Measurements from ENCODE around the gene ZNF654. TPM values are rescaled to one million over a fixed set of nuclear protein-coding genes. Genes with fewer than 3 reads are reported as not detected.

ZNF654 gene
- total RNA-seq, 2 donors from 2014 or later = 12.5 to 18.1 TPM

DNA sequence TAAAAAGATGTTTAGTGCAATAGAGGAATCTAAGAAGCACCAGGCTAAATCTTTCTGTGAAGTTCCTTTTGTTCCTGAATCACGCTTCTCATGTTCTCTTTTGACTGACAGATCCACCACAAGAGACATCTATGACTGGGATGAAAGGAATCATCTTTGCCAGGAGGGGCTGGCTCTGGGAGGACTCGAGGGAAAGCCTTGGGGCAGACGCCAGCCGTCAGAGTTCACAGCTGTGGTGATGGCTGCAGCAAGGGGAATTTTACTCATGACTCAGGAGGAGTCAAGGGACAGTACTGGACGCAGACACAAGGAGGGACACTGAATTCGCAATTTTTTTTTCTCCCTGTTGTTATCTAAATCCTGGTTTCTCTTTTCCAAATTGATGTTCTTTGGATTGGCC lies 129.4 kb downstream of the ZNF654 start:
- no peak for DNase-seq (ENCODE audit: low spot score)
- 82% methylated on average over 6 of the region's 6 CpGs for WGBS
- intact Hi-C loops (cut with DNase I) = no loop called here

DNA sequence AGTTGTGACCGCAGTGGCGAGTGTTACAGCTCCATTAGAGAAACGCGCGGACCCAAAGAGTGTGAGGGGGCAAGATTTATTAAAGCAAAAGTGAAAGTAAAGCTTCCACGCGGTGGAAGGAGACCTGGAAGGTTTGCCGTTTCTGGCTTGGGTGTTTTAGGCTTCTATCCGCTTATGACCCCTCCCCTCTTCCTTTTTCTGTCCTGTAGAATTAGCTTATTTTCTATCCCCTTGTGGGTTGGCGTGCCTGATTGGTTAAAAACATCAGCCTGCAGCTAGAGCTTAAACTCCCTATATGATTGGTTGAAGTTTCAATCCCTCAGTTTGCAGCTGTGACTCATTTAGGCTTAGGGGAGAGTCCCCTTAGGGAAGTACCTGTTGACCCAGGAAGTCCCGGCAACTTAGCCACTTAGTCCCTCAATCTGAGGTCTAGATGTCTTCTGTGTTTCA lies 130.3 kb downstream of the ZNF654 start:
- Histone ChIP-seq H3K4me3 (no peak overlapping the region), H3K27me3 (replicated peaks; ENCODE audit: insufficient read depth) (no peaks in the 10 kb centered on the region)
- WGBS = 93% methylated on average over 11 of the region's 11 CpGs

More for the DNA sequence above, 129.4 kb downstream of the ZNF654 start:
- no peaks in the 10 kb centered on the region for H3K36me3 ChIP-seq
- H3K9me3 ChIP-seq = no peaks in the 10 kb centered on the region
- TF ChIP-seq POLR2AphosphoS5 (IDR thresholded peaks at IDR 0.05) = no peak
- TF ChIP-seq, protein P1, sequence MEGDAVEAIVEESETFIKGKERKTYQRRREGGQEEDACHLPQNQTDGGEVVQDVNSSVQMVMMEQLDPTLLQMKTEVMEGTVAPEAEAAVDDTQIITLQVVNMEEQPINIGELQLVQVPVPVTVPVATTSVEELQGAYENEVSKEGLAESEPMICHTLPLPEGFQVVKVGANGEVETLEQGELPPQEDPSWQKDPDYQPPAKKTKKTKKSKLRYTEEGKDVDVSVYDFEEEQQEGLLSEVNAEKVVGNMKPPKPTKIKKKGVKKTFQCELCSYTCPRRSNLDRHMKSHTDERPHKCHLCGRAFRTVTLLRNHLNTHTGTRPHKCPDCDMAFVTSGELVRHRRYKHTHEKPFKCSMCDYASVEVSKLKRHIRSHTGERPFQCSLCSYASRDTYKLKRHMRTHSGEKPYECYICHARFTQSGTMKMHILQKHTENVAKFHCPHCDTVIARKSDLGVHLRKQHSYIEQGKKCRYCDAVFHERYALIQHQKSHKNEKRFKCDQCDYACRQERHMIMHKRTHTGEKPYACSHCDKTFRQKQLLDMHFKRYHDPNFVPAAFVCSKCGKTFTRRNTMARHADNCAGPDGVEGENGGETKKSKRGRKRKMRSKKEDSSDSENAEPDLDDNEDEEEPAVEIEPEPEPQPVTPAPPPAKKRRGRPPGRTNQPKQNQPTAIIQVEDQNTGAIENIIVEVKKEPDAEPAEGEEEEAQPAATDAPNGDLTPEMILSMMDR (IDR thresholded peaks at IDR 0.05) = no peak
- TF ChIP-seq POLR2A (IDR thresholded peaks at IDR 0.05) = no peak
- no peaks in the 10 kb centered on the region for H3K4me1 ChIP-seq (replicated peaks)
- no peaks in the 10 kb centered on the region for H3K27me3 ChIP-seq (replicated peaks; ENCODE audit: insufficient read depth)
- no peak overlapping the region for H3K4me3 ChIP-seq
- H3K27ac ChIP-seq = no peak overlapping the region

DNA sequence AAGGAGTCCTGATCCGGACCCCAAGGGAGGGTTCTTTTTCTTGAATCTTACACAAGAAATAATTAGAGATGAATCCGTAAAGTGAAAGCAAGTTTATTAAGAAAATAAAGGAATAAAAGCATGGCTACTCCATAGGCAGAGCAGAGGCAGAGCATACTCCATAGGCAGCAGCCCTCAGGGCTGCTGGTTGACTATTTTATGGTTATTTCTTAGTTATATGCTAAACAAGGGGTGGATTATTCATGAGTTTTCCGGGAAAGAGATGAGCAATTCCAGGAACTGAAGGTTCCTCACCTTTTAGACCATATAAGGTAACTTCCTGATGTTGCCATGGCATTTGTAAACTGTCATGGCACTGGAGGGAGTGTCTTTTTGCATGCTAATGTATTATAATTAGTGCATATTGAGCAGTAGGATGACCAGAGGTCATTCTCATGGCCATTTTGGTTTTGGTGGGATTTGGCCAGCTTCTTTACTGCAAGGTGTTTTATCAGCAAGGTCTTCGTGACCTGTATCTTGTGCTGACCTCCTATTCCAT lies 132.9 kb downstream of the ZNF654 start:
- H3K4me1 ChIP-seq (replicated peaks) = no peaks in the 10 kb centered on the region
- H3K27me3 ChIP-seq (replicated peaks; ENCODE audit: insufficient read depth) = no peaks in the 10 kb centered on the region
- H3K9me3 ChIP-seq = no peaks in the 10 kb centered on the region
- H3K36me3 ChIP-seq = no peaks in the 10 kb centered on the region
- TF ChIP-seq POLR2AphosphoS5 (IDR thresholded peaks at IDR 0.05) = no peak
- TF ChIP-seq, protein P1 (IDR thresholded peaks at IDR 0.05) = no peak
- no peak for TF ChIP-seq POLR2A (IDR thresholded peaks at IDR 0.05)
- H3K27ac ChIP-seq = no peak overlapping the region
- no peak overlapping the region for H3K4me3 ChIP-seq
- DNase-seq (ENCODE audit: low spot score) = no peak
- intact Hi-C loops (cut with DNase I) = no loop called here
- WGBS = 85% methylated on average over 4 of the region's 4 CpGs

More for the DNA sequence above, 130.3 kb downstream of the ZNF654 start:
- no peak overlapping the region for H3K27ac ChIP-seq
- no peaks in the 10 kb centered on the region for H3K9me3 ChIP-seq
- intact Hi-C loops (cut with DNase I) = no loop called here
- H3K36me3 ChIP-seq = no peaks in the 10 kb centered on the region
- no peak for DNase-seq (ENCODE audit: low spot score)
- H3K4me1 ChIP-seq (replicated peaks) = no peaks in the 10 kb centered on the region
- no peak for TF ChIP-seq POLR2AphosphoS5 (IDR thresholded peaks at IDR 0.05)
- TF ChIP-seq POLR2A (IDR thresholded peaks at IDR 0.05) = no peak
- TF ChIP-seq, protein P1 (IDR thresholded peaks at IDR 0.05) = no peak

DNA sequence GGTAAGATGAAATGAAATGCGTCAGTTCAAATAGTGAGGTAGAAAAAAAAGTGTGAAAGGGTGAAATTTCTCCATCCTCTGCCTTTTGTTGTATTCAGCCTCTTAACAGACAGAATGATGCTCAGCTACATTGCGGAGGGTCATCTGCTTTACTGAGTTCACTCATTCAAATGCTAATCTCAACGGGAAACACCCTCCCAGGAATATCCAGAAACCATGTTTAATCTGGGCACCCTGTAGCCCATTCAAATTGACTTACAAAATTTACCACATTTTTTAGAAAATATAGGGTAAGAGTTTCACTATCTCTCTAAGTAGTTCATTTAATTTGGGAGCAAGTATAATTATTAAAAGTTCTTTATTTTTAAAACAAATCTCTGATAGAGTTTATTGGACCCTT lies 133.6 kb downstream of the ZNF654 start:
- DNase-seq (ENCODE audit: low spot score) = no peak
- WGBS = 71% methylated on average over 3 of the region's 3 CpGs
- H3K27me3 ChIP-seq (replicated peaks; ENCODE audit: insufficient read depth) = no peaks in the 10 kb centered on the region
- TF ChIP-seq, protein P1 (IDR thresholded peaks at IDR 0.05) = no peak
- no peak for TF ChIP-seq POLR2AphosphoS5 (IDR thresholded peaks at IDR 0.05)
- no peak for TF ChIP-seq POLR2A (IDR thresholded peaks at IDR 0.05)
- no peaks in the 10 kb centered on the region for H3K4me1 ChIP-seq (replicated peaks)
- H3K36me3 ChIP-seq = no peaks in the 10 kb centered on the region
- no peaks in the 10 kb centered on the region for H3K9me3 ChIP-seq
- no peak overlapping the region for H3K4me3 ChIP-seq
- no peak overlapping the region for H3K27ac ChIP-seq
- intact Hi-C loops (cut with DNase I) = no loop called here

Other genes starting within 250 kb of the ZNF654 start
- gene CGGBP1, start 250 bp upstream of the ZNF654 start, total RNA-seq = 10 to 100 TPM; 48.9 to 57.6 TPM
- 10 to 100 TPM; 16.0 to 33.3 TPM for gene C3orf38, start 90.7 kb downstream of the ZNF654 start, total RNA-seq

All from prostate gland (tissue), 2 donors.